K562 treated with DMSO at 1 percent for 12 hours (cell line): ENCODE measurements around the gene TMEM234. TPM values are rescaled to one million over a fixed set of nuclear protein-coding genes. Genes with fewer than 3 reads are reported as not detected.

Experiments
- total RNA-seq: library from RNA; unstranded; fragments of 300-600 nt; gene quantifications from 2 replicates; pipeline ENCODE4 v1.2.3, GENCODE V29; 2022; ENCODE audit not compliant: insufficient read depth

Gene TMEM234
- total RNA-seq = 8.0 and 8.4 TPM in 2 replicates

GRCh38 chr1:32221980-32222755 lies at the start of gene TMEM234, which contains the start of gene EIF3I:
Gene TMEM234 (minus strand): TSS chr1:32222353. CDS start chr1:32222322, 31 bp downstream.
Gene EIF3I (plus strand): TSS chr1:32222407. CDS start chr1:32222442, 35 bp downstream.

GRCh38 chr1:32250893-32251716 lies 29.0 kb upstream of the TMEM234 start, which contains the start of gene LCK:
Gene LCK (plus strand): TSS chr1:32251265. CDS start chr1:32274330, 23,065 bp downstream.

GRCh38 chr1:32246888-32247273 lies 24.7 kb upstream of the TMEM234 start, which contains the start of gene FAM167B:
Gene FAM167B (plus strand): TSS chr1:32247222. CDS start chr1:32247422, 200 bp downstream.

GRCh38 chr1:32208891-32209328 lies 13.2 kb downstream of the TMEM234 start, which contains the start of gene DCDC2B:
Gene DCDC2B (plus strand): TSS chr1:32209089. CDS start chr1:32209094, 5 bp downstream.

GRCh38 chr1:32205401-32206370 lies 16.5 kb downstream of the TMEM234 start, which contains the start of gene IQCC:
Gene IQCC (plus strand): TSS chr1:32205671. CDS start chr1:32205682, 11 bp downstream.

GRCh38 chr1:32200226-32201010 lies 21.7 kb downstream of the TMEM234 start, which contains the start of gene CCDC28B:
Gene CCDC28B (plus strand): TSS chr1:32200595. CDS start chr1:32201936, 1,341 bp downstream.

GRCh38 chr1:32179443-32180185 lies 42.5 kb downstream of the TMEM234 start, which contains the start of gene TXLNA:
Gene TXLNA (plus strand): TSS chr1:32179675. CDS start chr1:32180346, 671 bp downstream.

Other genes with a start within 250 kb of the TMEM234 start
- gene KHDRBS1, start 208.5 kb downstream of the TMEM234 start, total RNA-seq = 84.4 and 154 TPM in 2 replicates
- gene TMEM39B, start 149.4 kb downstream of the TMEM234 start, total RNA-seq = 24.3 and 27.6 TPM in 2 replicates
- gene KPNA6, start 114.3 kb downstream of the TMEM234 start, total RNA-seq = 10.3 and 25.6 TPM in 2 replicates
- 23.0 and 51.0 TPM in 2 replicates for gene TXLNA, start 42.7 kb downstream of the TMEM234 start, total RNA-seq
- 25.5 and 27.9 TPM in 2 replicates for gene CCDC28B, start 21.8 kb downstream of the TMEM234 start, total RNA-seq
- gene IQCC, start 16.7 kb downstream of the TMEM234 start, total RNA-seq = 4.9 and 8.2 TPM in 2 replicates
- not detected in 2 replicates for gene DCDC2B, start 13.3 kb downstream of the TMEM234 start, total RNA-seq
- 265 and 287 TPM in 2 replicates for gene EIF3I, start 54 bp upstream of the TMEM234 start, total RNA-seq
- not detected in 2 replicates for gene FAM167B, start 24.9 kb upstream of the TMEM234 start, total RNA-seq
- gene LCK, start 28.9 kb upstream of the TMEM234 start, total RNA-seq = not detected in 2 replicates
- 139 and 261 TPM in 2 replicates for gene HDAC1, start 69.7 kb upstream of the TMEM234 start, total RNA-seq
- gene MARCKSL1, start 113.9 kb upstream of the TMEM234 start, total RNA-seq = 71.2 and 75.0 TPM in 2 replicates
- 14.5 and 27.7 TPM in 2 replicates for gene FAM229A, start 140.1 kb upstream of the TMEM234 start, total RNA-seq
- gene TSSK3, start 140.2 kb upstream of the TMEM234 start, total RNA-seq = 1.6 and 5.0 TPM in 2 replicates
- 38.0 and 80.7 TPM in 2 replicates for gene BSDC1, start 172.1 kb upstream of the TMEM234 start, total RNA-seq
- gene ZBTB8B, start 242.7 kb upstream of the TMEM234 start, total RNA-seq = not detected in 2 replicates